Ishikawa (cell line): ENCODE results near the gene FXYD3.

Experiments used
- CEBPB ChIP-seq: IDR thresholded peaks from 2 replicates; pipeline ENCODE4 v1.6.1; 2012
- CREB1 ChIP-seq: IDR thresholded peaks from 2 replicates; pipeline ENCODE4 v1.6.1; 2012; ENCODE audit warnings: low read depth
- EGR1 ChIP-seq: IDR thresholded peaks from 2 replicates; pipeline ENCODE4 v1.6.1; 2012
- EP300 ChIP-seq: IDR thresholded peaks from 2 replicates; pipeline ENCODE4 v1.6.1; 2012; ENCODE audit warnings: borderline replicate concordance
- FOXM1 ChIP-seq: IDR thresholded peaks from 2 replicates; pipeline ENCODE4 v1.6.1; 2012; ENCODE audit warnings: low read depth, borderline replicate concordance
- MAX ChIP-seq: IDR thresholded peaks from 2 replicates; pipeline ENCODE4 v1.6.1; 2012
- NFIC ChIP-seq: IDR thresholded peaks from 2 replicates; pipeline ENCODE4 v1.6.1; 2012
- RAD21 ChIP-seq: IDR thresholded peaks from 2 replicates; pipeline ENCODE4 v1.6.1; 2012; ENCODE audit warnings: low read depth
- TAF1 ChIP-seq: IDR thresholded peaks from 2 replicates; pipeline ENCODE4 v1.6.1; 2012; ENCODE audit warnings: low read depth, mild to moderate bottlenecking
- TCF12 ChIP-seq: IDR thresholded peaks from 2 replicates; pipeline ENCODE4 v1.6.1; 2012; ENCODE audit warnings: low read depth
- TEAD4 ChIP-seq: IDR thresholded peaks from 2 replicates; pipeline ENCODE4 v1.6.1; 2012
- USF1 ChIP-seq: IDR thresholded peaks from 2 replicates; pipeline ENCODE4 v1.6.1; 2012
- YY1 ChIP-seq: IDR thresholded peaks from 2 replicates; pipeline ENCODE4 v1.6.1; 2012; ENCODE audit warnings: low read depth
- ZBTB7A ChIP-seq: IDR thresholded peaks from 2 replicates; pipeline ENCODE4 v1.6.1; 2012; ENCODE audit warnings: low read depth
- TF ChIP-seq, protein P1 (sequence below): IDR thresholded peaks from 2 replicates; pipeline ENCODE4 v1.6.1; 2012; ENCODE audit warnings: low read depth, mild to moderate bottlenecking

FXYD3 gene

DNA sequence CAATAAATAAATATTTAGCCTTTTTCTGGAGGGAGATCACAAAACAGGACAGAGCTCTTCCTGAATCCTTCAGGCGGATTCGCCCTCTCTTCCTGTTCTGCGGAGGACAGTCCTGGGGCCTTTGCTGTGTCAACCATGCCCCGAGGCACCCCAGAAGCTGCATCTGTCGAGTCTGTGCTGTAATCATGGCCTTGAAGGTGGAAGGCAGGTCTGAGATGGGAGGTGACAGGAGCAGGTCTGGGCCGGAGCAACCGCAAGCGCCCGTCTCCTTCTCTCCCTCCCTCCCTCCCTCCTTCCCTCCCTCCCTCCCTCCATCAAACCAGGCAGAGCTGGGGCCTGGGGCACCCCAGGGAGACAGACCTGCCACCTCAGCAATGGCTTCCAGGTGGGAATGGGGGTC is 4.6 kb upstream of the FXYD3 start:
- TF ChIP-seq TEAD4 (no peak), USF1 (no peak), MAX (no peak), FOXM1 (no peak), TCF12 (no peak), ZBTB7A (no peak), RAD21 (no peak), NFIC (no peak), YY1 (no peak), CREB1 (no peak), EGR1 (no peak), EP300 (no peak), TAF1 (no peak), CEBPB (no peak)
- TF ChIP-seq, protein P1, sequence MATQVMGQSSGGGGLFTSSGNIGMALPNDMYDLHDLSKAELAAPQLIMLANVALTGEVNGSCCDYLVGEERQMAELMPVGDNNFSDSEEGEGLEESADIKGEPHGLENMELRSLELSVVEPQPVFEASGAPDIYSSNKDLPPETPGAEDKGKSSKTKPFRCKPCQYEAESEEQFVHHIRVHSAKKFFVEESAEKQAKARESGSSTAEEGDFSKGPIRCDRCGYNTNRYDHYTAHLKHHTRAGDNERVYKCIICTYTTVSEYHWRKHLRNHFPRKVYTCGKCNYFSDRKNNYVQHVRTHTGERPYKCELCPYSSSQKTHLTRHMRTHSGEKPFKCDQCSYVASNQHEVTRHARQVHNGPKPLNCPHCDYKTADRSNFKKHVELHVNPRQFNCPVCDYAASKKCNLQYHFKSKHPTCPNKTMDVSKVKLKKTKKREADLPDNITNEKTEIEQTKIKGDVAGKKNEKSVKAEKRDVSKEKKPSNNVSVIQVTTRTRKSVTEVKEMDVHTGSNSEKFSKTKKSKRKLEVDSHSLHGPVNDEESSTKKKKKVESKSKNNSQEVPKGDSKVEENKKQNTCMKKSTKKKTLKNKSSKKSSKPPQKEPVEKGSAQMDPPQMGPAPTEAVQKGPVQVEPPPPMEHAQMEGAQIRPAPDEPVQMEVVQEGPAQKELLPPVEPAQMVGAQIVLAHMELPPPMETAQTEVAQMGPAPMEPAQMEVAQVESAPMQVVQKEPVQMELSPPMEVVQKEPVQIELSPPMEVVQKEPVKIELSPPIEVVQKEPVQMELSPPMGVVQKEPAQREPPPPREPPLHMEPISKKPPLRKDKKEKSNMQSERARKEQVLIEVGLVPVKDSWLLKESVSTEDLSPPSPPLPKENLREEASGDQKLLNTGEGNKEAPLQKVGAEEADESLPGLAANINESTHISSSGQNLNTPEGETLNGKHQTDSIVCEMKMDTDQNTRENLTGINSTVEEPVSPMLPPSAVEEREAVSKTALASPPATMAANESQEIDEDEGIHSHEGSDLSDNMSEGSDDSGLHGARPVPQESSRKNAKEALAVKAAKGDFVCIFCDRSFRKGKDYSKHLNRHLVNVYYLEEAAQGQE = no peak

DNA sequence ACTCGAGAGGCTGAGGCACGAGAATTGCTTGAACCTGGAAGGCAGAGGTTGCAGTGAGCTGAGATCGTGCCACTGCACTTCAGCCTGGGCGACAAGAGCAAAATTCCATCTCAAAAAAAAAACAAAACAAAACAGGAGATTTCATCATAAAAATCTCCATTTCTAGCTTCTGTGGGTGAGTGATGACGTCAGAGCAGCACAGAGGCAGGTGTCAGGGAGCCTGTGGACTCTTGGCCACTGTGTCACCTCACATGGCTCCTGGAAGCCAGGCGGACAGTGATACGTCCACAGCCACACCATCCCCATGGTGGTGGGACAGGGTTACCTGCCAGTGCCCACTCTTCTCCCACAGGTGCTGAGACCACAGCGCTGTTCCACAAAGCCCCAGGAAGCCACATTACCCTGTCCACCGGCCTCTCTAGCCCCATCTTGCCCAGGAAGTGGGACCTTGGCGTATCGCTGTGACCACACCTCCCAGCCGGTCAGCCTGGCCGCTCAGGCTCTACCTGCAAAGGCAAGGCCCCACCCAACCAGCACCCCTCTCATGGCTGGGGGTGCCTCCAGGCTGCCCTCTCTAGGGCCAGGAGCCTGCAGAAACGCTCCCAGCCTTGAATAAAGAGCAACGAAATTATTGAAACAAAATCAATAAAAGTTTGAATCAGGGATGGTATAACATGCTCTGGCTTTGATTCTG is 2.5 kb upstream of the FXYD3 start:
- TF ChIP-seq TEAD4 (no peak), ZBTB7A (no peak), EP300 (no peak), FOXM1 (no peak)

DNA sequence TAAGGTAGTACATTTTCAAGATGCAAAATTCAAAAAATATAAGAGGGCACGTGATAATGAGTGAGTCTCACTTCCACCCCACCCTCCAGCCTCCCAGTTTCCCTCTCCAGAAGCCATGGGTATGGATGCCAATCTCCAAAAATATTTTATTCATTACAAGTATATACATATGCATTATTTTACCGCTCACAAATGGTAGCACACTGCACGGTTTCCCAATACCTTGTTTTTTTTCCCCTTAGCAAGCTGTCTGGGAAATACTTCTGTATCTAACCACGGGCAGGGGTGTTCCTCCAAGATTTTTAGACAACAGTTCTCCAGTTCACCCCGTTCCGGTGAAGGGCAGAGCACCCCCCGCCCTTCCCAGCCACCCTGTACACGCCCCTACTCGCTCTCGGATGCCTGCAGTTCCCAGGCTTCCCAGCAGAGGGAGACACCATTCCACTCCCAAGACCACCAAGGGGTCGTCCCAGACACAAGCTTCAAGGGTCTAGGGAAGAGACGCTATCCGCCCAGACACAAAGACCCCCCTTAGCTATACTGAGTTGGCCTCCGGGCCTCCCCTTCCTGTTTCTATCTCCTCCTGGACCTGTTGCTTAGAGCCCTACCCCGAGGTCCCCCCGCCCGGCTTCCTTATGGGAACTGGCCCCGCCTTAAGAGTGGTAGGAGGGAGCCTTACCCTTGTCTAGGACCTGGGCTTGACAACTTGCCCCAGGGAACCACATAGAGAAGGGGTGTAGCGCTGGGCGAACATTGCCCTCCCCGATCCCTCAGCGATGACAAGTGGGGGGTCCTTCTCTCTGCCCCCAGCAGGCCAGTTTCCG is 1.1 kb upstream of the FXYD3 start:
- TF ChIP-seq, protein P1 = no peak
- TF ChIP-seq ZBTB7A (peak; percentile 100), TCF12 (no peak), RAD21 (peak; percentile 78)

DNA sequence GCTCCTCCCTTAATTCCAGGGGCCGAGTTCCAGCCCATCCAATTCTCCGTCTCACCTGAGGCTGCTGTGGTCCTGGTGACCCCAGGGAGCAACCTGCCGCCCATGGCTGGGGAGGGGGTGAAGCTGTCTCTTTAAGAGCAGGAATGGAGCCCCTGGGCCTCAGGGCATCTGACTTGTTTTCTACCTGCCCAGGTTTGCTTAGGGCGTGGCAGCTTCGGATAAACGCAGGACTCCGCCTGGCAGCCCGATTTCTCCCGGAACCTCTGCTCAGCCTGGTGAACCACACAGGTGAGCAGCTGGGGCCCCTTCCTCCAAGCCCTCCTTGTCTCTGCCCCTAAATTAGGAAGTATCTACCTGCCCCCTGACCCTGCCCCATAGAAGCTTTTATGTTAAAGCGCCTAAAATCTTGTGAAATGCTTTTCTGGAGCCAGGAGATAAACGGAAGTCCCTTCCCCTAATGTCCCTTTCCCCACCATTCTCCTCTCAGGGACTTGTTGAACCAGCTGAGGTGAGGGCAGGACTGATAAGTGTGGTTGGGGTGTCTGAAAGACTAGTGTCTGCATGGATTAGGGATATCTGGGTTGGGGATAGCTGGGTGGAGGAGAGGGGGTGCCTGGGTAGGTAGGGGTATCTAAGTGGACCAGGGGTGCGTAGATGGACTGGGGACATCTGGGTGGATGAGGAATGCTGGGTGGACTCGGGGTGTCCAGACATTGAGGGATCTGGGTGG is 614 bp downstream of the FXYD3 start:
- no peak for TF ChIP-seq CREB1
- no peak for TF ChIP-seq TCF12
- TF ChIP-seq USF1 = no peak
- no peak for TF ChIP-seq MAX
- TF ChIP-seq NFIC = no peak
- TF ChIP-seq, protein P1 = no peak
- no peak for TF ChIP-seq EP300
- no peak for TF ChIP-seq TEAD4
- no peak for TF ChIP-seq YY1
- no peak for TF ChIP-seq EGR1
